Erythroblast (primary cell): ENCODE results near the gene TMEM266.

Experiments used
- DNase-seq, 2 experiments: peaks; one replicate each; lab custom pipeline; 2025; lab: John Stamatoyannopoulos, UW
- GATA1 ChIP-seq: IDR thresholded peaks from 2 replicates; pipeline ENCODE4 v1.6.1; 2011; ENCODE audit warnings: low read depth, mild to moderate bottlenecking, control low read depth, low read length, moderate library complexity
- POLR2A ChIP-seq: IDR thresholded peaks from 2 replicates; pipeline ENCODE4 v1.6.1; 2011; ENCODE audit warnings: mild to moderate bottlenecking, low read length

TMEM266 gene

GRCh38 chr15:76197703-76198455, 138.1 kb downstream of the TMEM266 start:
- DNase-seq, result no peak
- TF ChIP-seq POLR2A (no peak), GATA1 (no peak)

DNA sequence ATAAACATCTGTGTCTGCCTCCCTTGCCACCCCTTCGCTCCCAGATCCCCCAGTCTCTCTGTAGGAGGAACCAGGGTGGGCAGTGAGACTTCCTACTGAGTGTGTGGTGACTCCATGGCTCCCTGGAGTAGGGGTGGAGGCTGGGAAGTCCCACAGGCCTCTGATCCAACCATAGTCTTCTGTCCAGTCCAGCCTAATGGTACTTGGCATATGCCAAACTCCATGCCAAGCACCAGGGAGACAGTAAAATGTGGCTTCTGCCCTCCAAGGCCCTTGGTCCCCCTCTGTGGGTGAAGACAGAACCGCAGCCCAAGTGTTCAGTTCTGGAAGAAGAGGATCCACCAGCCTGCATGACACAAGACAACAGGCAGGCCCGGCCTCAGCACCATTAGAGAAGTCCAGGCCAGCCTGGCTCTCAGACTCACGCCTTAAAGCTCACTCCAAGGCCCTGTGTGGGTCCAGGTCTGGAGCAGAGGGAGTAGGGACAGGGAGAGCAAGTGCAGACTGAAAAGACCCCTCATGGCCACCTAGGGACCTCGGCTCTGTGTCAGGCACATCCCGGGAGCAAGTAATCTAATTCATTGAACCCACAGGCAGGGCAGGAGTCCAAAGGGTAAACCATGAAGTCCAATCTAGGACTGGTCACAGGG, 138.8 kb downstream of the TMEM266 start:
- TF ChIP-seq POLR2A, result no peak
- TF ChIP-seq GATA1, result no peak
- no peak for DNase-seq

DNA sequence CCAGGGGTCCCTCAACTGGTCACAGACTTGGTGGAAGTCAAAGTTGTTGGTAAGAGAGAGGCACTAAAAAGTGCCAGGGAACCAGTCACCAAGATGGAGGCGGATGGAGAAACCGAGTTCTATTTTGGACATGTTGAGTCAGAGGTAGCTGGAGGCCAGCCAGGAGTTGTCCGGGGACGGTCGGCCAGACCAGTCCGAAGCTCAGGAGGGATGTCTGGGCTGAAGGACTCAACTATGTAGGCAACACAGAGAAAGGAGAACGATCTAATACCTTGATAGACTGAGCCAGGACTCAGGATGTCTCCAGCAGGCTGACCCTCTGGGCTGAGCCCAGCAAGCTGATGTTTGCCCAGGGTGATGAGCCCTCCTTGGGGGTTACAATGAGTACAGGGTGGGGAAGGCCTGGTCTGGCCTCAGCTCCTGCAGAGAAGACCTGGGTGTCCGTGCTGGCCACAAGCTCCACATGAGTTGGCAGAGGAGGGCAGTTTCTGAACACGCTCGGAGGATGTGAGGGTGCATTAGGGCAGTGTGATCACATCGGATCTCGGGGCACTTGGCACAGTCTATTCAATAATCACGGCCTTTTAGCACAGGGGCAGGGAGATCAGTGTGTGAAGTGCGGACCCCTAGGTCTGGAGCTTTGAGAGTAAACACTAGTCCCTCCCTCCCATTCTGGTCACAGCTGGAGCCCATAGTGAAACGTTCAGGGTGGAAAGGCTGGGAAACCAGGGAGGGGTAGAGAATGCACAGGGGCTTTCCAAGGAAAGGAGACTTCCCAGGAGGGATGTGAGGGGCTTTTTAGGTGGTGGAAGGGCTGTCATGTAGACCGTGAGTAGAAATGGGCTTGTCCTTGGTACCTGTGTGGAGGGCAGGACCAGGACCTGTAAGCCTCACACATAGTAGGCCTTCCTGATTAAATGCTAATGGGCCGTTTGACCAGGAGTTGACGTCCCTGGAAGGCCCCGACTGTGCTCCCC, 139.6 kb downstream of the TMEM266 start:
- no peak for DNase-seq
- TF ChIP-seq GATA1 (no peak), POLR2A (no peak)

DNA sequence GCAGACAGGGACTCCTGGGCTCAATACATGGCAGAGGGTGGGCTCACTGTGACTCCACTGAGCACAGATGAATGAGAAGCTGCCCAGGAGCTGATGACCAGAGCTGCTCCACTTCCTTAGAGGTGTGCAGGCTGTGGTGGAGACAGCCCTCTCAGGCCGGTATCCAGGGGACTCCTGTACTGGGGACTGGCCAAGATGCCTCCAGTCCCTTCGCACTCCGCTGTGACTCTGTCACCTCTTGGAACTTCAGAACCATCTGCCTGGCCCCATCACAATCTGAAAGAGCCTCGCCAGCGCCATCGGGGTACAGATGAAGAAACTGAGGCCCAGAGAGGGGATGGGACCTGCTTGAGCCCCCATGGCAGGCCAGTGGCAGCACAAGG, 140.3 kb downstream of the TMEM266 start:
- TF ChIP-seq GATA1 (no peak), POLR2A (no peak)
- DNase-seq, result no peak

- TF ChIP-seq POLR2A (no peak), GATA1 (no peak)
- no peak for DNase-seq
Observed at GRCh38 chr15:76200641-76201105, 140.9 kb downstream of the TMEM266 start.

- TF ChIP-seq GATA1, result no peak
- no peak for TF ChIP-seq POLR2A
- no peak for DNase-seq
Observed at GRCh38 chr15:76201536-76202255, 141.9 kb downstream of the TMEM266 start.

DNA sequence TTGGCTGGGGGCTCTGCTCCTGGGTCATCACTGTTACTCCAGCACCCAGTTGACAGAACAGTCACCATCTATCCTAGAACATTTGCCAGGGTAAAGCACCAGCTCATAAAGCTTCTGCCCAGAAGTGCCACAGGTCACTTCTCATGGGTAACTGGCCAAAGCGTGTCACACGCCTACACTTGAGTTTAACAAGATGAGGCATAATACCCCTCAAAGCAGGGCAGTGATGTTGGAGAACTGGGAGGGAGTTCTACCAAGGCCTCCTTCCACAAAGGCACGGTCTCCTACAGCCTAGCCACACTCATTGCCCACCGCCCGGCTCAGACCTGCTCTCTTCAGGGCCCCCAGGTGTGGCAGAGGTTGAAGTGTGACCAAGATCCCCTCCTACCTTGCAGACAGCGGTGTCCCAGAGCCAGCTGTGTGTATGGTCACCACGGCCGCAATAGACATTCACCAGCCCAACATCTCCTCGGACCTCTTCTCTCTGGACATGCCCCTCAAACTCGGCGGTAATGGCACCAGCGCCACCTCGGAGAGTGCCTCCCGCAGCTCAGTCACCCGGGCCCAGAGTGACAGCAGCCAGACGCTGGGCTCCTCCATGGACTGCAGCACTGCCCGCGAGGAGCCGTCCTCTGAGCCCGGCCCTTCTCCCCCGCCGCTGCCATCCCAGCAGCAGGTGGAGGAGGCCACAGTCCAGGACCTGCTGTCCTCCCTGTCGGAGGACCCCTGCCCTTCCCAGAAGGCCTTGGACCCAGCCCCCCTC, 143.7 kb downstream of the TMEM266 start:
- DNase-seq, result no peak

DNA sequence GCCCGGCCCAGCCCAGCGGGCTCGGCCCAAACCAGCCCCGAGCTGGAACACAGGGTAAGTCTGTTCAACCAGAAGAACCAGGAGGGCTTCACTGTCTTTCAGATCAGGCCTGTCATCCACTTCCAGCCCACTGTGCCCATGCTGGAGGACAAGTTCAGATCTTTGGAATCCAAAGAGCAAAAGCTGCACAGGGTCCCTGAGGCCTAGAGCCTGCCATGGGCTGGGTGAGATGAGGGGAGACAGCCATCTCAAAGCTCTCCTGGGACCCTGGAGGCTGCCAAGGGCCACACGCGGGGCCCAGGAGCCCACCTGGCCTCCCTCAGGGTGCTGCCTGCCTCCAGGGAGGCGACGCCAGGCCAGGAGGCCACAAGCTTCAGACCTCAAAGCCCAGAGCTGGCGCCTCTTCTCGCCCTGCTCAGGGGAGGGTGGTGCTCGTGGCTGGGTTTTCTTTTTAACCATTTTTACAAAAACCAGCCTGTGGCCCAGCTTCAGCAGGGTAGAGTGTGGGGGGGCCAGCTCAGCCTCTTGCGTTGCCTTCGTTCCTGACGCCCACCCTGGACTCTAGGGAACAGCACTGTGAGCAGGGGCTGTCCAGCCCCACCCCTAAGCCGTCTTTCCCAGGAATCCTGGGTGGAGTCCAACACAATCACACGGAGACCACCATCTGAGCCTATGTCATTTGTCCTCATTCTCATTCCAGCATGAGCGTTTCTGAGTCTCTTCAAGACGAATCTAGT, 144.5 kb downstream of the TMEM266 start:
- TF ChIP-seq GATA1 (no peak), POLR2A (no peak)
- DNase-seq, result no peak

More for the DNA sequence above, 143.7 kb downstream of the TMEM266 start:
- no peak for TF ChIP-seq POLR2A
- TF ChIP-seq GATA1, result no peak

DNA sequence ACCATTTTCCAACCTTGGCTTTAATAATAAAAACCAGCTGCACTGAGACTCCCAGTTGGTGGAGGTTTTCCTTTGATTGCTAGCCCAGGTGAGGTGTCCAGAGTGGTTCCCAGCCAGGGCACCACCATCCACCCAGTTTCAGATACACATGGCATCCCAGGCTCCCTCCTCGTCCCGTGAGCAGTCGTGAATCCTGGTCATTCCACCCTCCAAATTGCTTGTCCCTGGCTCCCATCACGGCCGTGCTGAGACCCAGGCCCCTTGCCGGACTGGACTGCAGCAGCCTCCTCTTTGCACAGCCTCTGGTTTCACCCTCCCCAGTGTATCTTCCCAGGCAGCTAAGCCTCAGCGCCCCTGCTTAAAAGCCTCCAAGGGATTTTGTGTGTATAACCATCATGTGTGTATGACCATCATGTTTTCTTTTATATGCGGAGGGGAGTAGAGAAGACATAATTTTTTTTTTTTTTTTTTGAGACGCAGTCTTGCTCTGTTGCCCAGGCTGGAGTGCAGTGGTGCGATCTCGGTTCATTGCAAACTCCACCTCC, 145.2 kb downstream of the TMEM266 start:
- TF ChIP-seq GATA1, result no peak
- no peak for TF ChIP-seq POLR2A

GRCh38 chr15:76206325-76206976, 146.7 kb downstream of the TMEM266 start:
- no peak for TF ChIP-seq GATA1
- no peak for TF ChIP-seq POLR2A
- peak; percentile 18 to 27 for DNase-seq

More for the DNA sequence above, 145.2 kb downstream of the TMEM266 start:
- DNase-seq, result no peak

GRCh38 chr15:76208084-76208785, 148.4 kb downstream of the TMEM266 start:
- DNase-seq, result no peak
- TF ChIP-seq POLR2A, result no peak
- TF ChIP-seq GATA1, result no peak
